GM12864 (cell line): ENCODE results near the gene EPB41L1.
"Not testable (repeated sequence)": the region's sequence is repeated elsewhere in the genome, so short reads cannot be mapped to it uniquely, and the experiment has no call there.

Source experiments
- DNase-seq: peaks from one replicate; pipeline ENCODE4 v3.0.0-alpha.2; 2011; ENCODE audit warnings: low read depth
- H3K4me3 ChIP-seq: 2 replicates; pipeline ENCODE4 v1.5.1; 2011; ENCODE audit warnings: mild to moderate bottlenecking, low read depth, low read length, control low read depth
- TF ChIP-seq, protein P1 (sequence below): IDR thresholded peaks from 2 replicates; pipeline ENCODE4 v1.5.1; 2011; ENCODE audit warnings: low read depth, mild to moderate bottlenecking, moderate library complexity, low read length, control low read depth, inconsistent platforms; ENCODE audit errors: missing control alignments

The EPB41L1 gene

DNA sequence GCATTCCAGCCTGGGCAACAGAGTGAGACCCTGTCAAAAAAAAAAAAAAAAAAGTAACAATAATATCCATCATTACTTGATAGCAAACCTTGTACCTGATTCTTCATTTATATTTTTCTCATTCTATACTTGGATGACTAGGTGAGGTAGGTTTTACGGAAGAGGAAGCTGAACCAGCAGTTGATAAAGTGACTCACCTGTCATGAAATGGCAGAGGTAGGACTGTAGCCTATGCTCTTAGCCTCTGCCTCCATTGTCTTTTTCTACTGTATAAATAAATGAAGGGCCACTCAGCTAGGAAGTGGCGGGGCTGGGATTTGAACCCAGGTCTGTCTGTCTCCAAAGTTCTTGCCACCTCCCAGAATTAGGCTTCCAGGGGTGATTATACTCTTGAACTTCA, 20.7 kb upstream of the EPB41L1 start:
- TF ChIP-seq, protein P1, sequence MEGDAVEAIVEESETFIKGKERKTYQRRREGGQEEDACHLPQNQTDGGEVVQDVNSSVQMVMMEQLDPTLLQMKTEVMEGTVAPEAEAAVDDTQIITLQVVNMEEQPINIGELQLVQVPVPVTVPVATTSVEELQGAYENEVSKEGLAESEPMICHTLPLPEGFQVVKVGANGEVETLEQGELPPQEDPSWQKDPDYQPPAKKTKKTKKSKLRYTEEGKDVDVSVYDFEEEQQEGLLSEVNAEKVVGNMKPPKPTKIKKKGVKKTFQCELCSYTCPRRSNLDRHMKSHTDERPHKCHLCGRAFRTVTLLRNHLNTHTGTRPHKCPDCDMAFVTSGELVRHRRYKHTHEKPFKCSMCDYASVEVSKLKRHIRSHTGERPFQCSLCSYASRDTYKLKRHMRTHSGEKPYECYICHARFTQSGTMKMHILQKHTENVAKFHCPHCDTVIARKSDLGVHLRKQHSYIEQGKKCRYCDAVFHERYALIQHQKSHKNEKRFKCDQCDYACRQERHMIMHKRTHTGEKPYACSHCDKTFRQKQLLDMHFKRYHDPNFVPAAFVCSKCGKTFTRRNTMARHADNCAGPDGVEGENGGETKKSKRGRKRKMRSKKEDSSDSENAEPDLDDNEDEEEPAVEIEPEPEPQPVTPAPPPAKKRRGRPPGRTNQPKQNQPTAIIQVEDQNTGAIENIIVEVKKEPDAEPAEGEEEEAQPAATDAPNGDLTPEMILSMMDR: no peak
- H3K4me3 ChIP-seq: no peak overlapping the region
- no peak for DNase-seq

DNA sequence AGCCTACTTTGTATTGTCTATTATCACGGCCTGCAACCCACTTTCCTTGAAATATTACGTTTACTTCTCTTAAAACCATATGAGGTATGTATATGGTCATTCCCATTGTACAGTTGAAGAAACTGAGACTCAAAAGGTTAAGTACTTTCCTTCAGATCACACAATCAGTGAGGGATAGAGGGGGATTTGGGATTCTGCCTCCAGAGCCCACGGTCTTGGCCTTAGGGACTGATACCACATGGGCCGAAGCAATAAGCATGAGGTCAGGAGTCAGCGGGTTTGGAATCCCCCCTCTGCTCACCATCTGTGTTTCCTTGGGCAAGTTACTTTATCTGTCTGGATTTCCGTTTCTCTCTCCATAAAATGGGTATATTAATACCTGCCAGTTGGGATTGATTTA, 19.4 kb upstream of the EPB41L1 start:
- TF ChIP-seq, protein P1: no peak
- DNase-seq: no peak
- no peak overlapping the region for H3K4me3 ChIP-seq

DNA sequence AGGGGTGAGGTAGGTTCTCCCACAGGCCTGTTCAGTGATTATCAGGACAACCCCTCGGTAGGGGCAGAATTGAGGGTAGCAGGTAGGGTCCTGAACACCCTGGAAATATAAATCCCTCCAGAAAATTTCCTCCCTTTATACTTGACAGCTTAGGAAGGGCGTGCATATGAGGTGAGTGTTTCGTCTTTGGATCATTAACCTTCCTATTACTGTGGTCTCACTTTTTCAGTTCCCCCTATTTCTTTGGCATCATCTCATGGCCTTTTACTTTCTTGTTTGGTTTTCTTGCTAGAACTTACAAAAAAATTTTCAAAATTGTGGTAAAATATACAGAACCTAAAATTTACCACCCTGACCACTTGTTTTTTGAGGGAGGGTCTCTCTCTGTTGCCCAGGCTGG, 18.7 kb upstream of the EPB41L1 start:
- no peak for DNase-seq
- no peak overlapping the region for H3K4me3 ChIP-seq
- TF ChIP-seq, protein P1: no peak

DNA sequence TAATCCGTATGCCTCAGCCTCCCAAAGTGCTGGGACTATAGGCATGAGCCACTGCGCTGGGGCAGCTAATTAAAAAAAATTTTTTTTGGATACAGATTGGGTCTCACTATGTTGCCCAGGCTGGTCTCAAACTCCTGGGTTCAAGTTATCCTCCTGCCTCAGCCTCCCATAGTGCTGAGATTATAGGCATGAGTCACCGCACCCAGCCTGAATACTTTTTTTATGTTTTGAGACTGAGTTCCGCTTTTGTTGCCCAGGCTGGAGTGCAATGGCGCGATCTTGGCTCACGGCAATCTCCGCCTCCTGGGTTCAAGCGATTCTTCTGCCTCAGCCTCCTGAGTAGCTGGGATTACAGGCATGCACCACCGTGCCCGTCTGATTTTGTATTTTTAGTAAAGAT, 17.2 kb upstream of the EPB41L1 start:
- not testable (repeated sequence) for DNase-seq

DNA sequence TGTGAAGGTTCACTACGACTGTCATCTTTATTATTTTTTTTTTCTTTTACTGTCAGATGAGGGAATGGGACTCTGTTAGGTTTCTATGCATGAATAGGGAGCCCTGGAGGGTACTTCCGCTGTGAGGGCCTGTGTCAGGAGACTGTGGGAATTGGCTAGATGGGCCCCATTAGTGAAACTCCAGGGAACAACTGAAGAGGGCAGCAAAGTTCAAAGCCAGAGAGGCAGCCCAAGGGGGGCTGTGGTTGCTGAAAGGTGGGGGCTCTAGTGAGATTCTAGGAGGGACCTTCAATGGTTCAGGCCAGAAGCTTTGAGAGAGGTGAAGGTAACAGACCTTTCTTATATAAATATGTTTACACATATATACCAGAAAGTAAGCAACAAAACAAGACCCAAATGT, 13.2 kb upstream of the EPB41L1 start:
- no peak overlapping the region for H3K4me3 ChIP-seq
- DNase-seq: no peak
- TF ChIP-seq, protein P1: no peak

More for the DNA sequence above, 17.2 kb upstream of the EPB41L1 start:
- not testable (repeated sequence) for H3K4me3 ChIP-seq

DNA sequence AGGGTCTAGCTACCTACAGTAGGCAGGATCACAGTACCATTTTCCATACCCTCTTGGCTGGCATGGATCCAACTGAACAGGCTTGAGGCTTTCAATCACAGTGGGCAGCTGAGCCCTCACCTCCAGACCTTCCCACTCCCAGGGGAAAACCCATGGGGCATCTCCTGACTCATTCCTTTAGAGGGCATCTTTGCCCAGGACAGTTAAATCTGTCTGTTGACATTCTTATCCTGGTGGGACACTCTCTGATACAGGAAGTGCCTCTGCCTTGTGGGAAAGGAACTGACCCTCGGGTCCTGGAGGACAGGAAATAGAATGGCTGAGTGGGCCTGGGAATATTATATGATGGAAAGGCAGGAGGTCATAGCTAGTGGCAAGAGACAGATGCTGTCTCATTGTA, 10.2 kb upstream of the EPB41L1 start:
- no peak for DNase-seq
- TF ChIP-seq, protein P1: no peak
- no peak overlapping the region for H3K4me3 ChIP-seq

DNA sequence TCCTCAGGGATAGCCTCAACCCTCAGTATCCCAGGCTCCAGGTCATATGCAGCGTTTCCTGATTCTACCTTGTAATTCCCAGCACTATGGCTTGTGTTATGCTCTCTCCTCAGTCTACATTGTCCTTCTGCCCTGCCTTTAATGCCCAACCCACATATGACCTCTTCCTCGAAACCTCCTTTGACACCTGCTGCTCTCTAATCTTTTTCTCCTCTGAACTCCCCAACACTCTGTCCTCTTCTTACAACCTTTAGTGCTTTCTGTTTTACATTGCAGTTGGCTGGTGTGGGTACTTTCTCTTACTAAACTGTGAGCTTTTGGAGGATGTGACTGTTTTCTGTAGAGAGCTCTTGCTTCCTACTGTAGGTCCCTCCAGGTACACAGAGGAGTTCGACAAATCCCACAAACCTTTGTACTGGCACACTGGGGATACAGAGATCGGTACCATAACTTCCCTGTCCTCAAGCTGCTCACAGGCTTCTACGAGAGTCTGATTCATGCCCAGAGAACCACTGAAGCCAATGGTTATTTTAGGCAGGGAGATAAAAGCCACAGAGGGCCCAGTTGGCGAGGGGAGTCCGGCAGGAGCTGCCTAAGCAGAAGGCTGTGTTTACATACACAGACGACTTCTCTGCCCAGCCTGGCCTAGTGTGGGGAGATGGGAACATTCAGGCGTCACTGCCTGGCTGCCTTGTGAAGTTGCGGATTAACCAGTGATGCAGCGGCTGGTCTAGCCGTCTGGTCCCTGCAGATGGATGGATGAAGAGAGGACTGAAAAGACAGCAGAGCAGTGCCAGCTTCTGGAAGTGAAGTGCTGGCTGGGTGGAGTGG, 8.4 kb upstream of the EPB41L1 start:
- no peak overlapping the region for H3K4me3 ChIP-seq
- TF ChIP-seq, protein P1: no peak
- DNase-seq: no peak
